Measurements from ENCODE around the gene GLB1L2.
A peak's percentile ranks its signal among the peaks of the same experiment; 100 is the strongest.

Gene GLB1L2

GRCh38 chr11:134407923-134408322 lies 76.1 kb downstream of the GLB1L2 start:
- DNase-seq, result no peak

GRCh38 chr11:134409552-134410429 lies 78.0 kb downstream of the GLB1L2 start:
- DNase-seq, result no peak

DNA sequence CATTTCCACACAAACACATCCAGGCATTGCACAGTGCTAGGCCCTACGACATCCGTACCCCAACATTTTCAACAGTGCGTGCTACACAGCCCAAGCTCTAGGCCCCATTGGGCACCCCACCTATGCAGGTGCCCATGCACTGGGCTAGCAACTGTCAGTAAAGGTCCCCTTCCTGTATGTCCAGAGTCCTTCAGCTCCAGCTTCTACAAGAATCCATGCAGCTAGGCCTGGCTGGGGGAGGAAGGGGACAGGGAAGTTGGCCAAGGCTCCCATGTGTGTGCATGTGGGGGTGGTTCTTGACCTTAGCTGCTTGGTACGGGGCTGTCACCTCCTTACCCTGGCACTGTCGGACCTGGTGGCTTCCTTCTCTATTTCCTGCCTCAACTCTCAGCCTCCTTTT lies 79.0 kb downstream of the GLB1L2 start:
- no peak for DNase-seq

- DNase-seq, result no peak
Measured at GRCh38 chr11:134412203-134413042, 80.6 kb downstream of the GLB1L2 start, which contains the start of gene B3GAT1. TSS of gene B3GAT1 (minus strand) at chr11:134412242. CDS start at chr11:134387659, 24,583 bp downstream.

DNA sequence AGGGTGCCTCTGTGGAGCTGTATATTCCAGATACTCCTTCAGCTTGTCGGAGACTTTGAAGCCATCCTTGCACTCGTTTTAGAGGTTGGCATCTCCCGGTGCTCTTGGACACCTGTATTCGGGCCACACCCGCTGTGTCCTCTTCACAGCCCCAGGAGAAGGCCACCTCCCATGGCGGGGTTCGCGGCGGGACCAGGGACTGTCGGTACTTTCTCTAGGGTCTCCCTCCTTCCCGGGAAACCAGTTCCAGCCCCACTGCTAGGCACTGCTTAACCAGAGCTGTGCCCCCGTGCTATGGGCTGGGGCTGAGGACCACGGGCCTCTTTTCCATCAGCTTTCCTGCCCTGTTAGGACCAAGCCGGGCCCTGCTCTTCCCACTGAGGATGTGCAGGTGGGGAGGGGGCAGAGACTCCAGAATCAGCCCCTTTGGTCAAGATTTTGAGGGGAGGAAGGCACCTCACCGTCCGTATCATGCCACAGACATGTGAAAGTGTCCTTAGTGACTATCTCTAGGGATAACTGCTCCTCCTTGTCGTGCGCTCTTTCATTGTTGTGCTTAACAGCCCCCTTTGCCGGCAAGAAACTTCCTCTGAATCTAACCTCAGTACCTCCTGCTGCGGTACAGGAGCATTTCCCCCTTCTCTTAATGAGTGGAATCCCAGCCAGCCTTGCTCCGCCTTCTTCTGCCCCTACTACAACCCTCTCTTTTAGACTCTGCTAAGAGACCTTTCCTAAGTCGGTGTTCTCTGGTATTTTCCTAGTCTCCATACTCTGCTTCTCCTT lies 81.4 kb downstream of the GLB1L2 start:
- DNase-seq, result no peak

- no peak for DNase-seq
Measured at GRCh38 chr11:134413826-134414731, 82.3 kb downstream of the GLB1L2 start.

GRCh38 chr11:134414766-134415765 lies 83.3 kb downstream of the GLB1L2 start:
- no peak for DNase-seq

DNA sequence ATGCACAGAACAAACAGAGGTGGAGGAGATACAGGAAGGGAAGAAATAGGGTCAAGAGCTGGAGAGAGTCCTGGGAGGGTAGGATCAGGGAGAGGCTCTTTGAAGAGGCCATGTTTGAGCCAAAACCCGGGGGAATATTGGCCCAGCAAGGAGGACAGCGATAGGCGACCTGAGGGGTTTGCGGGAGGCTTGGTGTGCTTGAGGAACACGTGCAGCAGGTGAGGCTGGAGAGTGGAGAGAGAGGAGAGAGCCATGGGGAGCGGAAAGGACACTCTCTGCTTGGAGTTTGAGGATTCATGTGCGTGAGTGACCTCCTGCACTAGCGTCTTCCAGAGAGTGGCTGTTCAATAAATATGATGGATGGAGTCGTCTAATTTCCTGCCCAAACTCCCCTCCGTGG lies 84.9 kb downstream of the GLB1L2 start:
- DNase-seq, result no peak

- DNase-seq, result peak; percentile 49
Measured at GRCh38 chr11:134417871-134418840, 86.4 kb downstream of the GLB1L2 start.

- DNase-seq, result no peak
Measured at GRCh38 chr11:134423106-134423505, 91.3 kb downstream of the GLB1L2 start.

DNA sequence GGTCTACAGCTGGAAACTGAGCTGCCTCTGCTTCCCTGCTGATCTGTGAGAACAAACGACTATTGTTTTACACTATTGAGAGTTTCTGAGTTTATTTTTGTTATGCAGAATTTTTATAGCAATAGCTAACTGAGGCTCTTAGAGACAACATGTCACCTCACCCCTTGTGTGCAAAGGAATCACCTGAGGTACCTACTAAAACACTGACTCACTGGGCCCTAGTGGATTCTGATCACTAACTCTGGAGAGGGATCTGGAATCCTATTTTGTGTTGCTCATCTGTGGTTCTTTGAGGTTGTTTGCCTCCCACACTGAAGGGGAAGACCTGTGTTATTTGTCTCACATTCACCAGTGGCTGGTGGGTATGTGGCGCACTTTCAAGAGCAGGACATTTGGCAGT lies 93.6 kb downstream of the GLB1L2 start:
- no peak for DNase-seq
